ENCODE measurements around the gene PLEKHG5. TPM values are rescaled to one million over a fixed set of nuclear protein-coding genes. Genes with fewer than 3 reads are reported as not detected.

The PLEKHG5 gene
- total RNA-seq, 1 donor from 2014 or later = 34.9 TPM

DNA sequence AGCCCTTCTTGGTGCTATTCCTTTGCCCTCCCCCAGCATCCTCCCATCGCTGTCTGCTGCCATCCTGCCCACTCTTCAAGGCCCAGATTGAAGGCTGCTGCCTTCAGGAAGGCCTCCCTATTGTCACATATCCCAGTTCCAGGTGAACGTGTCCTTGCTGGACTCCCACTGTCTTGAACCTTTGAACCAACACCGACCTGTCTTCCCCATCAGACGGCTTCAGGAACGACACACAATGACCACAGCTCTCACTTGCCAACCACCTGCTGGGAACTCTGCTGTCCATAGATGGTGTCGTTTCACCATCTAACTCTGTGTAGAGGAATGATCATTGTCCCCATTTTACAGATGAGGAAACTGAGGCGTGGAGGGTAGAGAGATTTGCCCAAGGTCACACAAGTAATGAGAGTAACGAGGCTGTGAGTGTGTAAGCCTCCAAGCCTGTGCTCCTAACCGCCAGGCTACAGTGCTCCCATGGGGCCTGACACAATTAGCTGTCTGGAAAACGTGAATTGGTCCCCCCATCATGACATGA lies 9.9 kb upstream of the PLEKHG5 start:
- Mint-ChIP-seq H3K27ac (ENCODE audit: unreplicated experiment) (peak overlapping the region; percentile 92), H3K27me3 (ENCODE audit: unreplicated experiment) (no peaks in the 10 kb centered on the region), H3K36me3 (ENCODE audit: unreplicated experiment) (no peaks in the 10 kb centered on the region), H3K4me3 (ENCODE audit: unreplicated experiment) (no peak overlapping the region), H3K4me1 (ENCODE audit: unreplicated experiment) (peaks cover 59% of the 10 kb centered on the region), H3K9me3 (ENCODE audit: unreplicated experiment) (no peaks in the 10 kb centered on the region)
- no peak for DNase-seq (ENCODE audit: extremely low spot score, unreplicated experiment)
- TF ChIP-seq, protein P1, sequence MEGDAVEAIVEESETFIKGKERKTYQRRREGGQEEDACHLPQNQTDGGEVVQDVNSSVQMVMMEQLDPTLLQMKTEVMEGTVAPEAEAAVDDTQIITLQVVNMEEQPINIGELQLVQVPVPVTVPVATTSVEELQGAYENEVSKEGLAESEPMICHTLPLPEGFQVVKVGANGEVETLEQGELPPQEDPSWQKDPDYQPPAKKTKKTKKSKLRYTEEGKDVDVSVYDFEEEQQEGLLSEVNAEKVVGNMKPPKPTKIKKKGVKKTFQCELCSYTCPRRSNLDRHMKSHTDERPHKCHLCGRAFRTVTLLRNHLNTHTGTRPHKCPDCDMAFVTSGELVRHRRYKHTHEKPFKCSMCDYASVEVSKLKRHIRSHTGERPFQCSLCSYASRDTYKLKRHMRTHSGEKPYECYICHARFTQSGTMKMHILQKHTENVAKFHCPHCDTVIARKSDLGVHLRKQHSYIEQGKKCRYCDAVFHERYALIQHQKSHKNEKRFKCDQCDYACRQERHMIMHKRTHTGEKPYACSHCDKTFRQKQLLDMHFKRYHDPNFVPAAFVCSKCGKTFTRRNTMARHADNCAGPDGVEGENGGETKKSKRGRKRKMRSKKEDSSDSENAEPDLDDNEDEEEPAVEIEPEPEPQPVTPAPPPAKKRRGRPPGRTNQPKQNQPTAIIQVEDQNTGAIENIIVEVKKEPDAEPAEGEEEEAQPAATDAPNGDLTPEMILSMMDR (IDR thresholded peaks at IDR 0.05) = no peak

DNA sequence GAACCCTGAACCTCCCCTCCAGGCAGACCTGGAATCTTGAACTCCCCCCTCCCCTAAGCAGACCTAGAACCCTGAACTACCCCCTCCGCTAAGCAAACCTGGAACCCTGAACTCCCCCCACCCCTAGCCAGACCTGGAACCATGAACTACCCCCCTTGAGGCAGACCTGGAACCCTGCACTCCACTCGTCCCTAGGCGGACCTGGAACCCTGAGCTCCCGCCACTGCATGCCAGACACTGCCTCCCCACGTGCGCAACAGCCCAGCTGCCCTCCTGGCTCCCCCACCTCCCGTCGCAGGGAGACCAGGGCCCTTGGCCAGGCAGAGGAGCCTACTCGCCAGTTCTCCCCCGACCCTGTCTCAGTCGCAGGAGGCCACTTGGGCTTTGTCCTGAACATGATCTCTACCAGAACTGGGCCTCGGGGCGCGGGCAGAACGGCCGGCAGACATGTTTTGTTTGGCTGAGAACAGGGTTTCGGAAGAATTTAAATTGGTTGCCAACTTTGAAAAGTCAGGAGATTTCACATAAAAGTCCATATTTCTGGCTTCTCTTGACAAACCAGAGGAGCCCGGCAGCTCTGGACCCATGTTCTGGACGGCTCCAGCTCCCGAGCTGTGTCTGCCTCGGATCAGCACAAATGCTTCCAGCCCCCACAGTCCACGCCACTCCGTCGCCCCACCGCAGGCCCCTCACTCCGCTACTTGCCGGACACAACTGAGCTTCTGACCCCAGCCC lies 9.2 kb upstream of the PLEKHG5 start:
- no peaks in the 10 kb centered on the region for H3K36me3 Mint-ChIP-seq (ENCODE audit: unreplicated experiment)
- no peak for DNase-seq (ENCODE audit: extremely low spot score, unreplicated experiment)
- no peaks in the 10 kb centered on the region for H3K27me3 Mint-ChIP-seq (ENCODE audit: unreplicated experiment)
- H3K4me1 Mint-ChIP-seq (ENCODE audit: unreplicated experiment) = peaks cover 64% of the 10 kb centered on the region
- peak overlapping the region; percentile 92 for H3K27ac Mint-ChIP-seq (ENCODE audit: unreplicated experiment)
- TF ChIP-seq, protein P1 (IDR thresholded peaks at IDR 0.05) = no peak
- no peaks in the 10 kb centered on the region for H3K9me3 Mint-ChIP-seq (ENCODE audit: unreplicated experiment)
- H3K4me3 Mint-ChIP-seq (ENCODE audit: unreplicated experiment) = no peak overlapping the region

DNA sequence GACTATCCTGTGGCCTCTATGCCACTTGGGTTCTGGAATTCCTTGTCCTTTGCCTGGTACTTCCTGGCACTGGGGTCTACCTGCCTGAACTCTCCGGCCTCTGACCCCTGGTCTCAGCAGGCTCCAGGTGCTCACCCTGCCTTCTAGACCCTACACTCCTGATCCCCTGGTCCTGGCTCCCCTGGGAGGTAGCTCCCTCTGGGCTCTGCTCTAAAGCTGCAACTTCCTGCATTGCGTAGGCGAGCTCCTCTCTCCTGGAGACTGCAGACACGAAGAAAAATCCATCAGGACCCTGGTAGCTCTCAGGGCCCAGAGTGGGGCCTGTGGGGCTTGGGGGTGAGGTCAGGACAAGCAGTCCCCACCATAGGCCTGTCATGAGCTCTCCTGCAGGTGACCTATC lies 7.8 kb upstream of the PLEKHG5 start:
- TF ChIP-seq, protein P1 (IDR thresholded peaks at IDR 0.05) = no peak
- no peaks in the 10 kb centered on the region for H3K36me3 Mint-ChIP-seq (ENCODE audit: unreplicated experiment)
- H3K4me3 Mint-ChIP-seq (ENCODE audit: unreplicated experiment) = no peak overlapping the region
- DNase-seq (ENCODE audit: extremely low spot score, unreplicated experiment) = no peak
- H3K4me1 Mint-ChIP-seq (ENCODE audit: unreplicated experiment) = peaks cover 63% of the 10 kb centered on the region
- no peaks in the 10 kb centered on the region for H3K9me3 Mint-ChIP-seq (ENCODE audit: unreplicated experiment)
- H3K27me3 Mint-ChIP-seq (ENCODE audit: unreplicated experiment) = no peaks in the 10 kb centered on the region
- peak overlapping the region; percentile 62 for H3K27ac Mint-ChIP-seq (ENCODE audit: unreplicated experiment)

DNA sequence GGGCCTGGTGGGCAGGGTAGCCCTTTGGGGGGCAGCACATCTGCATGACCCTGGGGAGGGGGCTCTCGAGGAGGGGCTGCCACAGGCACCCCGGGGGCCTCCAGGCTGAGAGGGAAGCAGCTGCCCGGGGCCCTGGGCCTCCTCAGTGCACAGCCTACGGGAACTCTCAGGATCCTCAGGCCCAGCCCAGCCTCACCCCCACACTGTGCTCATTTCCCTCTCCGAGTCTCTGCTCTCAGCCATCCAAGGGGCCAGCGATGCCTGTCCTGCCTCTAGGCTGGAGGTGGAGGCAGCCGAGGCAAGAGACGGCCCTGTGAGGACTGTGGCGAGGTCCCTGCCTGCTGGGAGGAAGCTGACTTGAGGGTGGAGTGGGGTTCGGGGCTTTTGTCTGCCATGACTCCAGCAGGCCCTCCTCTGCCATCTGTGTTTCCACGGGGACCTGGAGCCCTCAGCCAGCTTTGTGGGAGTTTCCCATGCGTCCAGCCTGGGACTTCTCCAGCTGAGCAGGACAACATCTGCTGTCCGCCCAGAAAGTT lies 7.2 kb upstream of the PLEKHG5 start:
- Mint-ChIP-seq H3K27ac (ENCODE audit: unreplicated experiment) (peak overlapping the region; percentile 62), H3K36me3 (ENCODE audit: unreplicated experiment) (no peaks in the 10 kb centered on the region), H3K9me3 (ENCODE audit: unreplicated experiment) (no peaks in the 10 kb centered on the region), H3K4me3 (ENCODE audit: unreplicated experiment) (no peak overlapping the region), H3K4me1 (ENCODE audit: unreplicated experiment) (peaks cover 63% of the 10 kb centered on the region), H3K27me3 (ENCODE audit: unreplicated experiment) (no peaks in the 10 kb centered on the region)
- TF ChIP-seq, protein P1 (IDR thresholded peaks at IDR 0.05) = no peak
- no peak for DNase-seq (ENCODE audit: extremely low spot score, unreplicated experiment)

DNA sequence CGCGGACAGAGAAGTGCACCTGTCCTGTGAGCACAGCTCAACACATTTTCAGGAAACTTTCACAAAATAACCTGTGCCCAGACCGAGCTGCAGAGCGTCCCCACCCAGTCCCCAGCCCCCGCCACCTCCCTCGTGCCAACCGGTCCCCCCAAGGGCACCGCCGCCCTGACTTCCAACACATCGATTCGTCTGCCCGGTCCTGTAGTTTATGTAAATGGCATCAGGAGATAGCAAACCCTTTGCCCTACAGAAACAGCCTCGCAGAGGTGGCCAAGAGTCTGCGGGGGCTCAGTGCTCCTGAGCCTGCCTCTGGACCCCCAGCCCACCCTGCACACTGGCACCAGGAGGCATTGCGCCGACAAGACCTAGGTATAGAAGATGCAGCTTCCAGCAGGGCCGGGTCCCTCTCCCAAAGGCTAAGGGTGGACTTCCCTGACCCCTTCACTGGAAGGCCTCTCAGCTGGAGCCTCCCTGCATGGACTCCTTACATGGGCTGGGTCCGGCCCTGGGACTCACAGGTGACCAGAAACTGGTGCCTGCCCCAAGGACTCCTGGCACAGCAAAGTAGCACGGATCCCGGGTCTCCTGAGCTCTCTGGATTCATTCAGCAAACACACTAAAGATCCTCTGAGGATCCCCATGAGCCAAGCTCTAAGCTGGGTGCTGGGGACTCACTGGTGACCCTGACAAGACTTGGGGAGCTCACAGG lies 6.6 kb upstream of the PLEKHG5 start:
- Mint-ChIP-seq H3K4me3 (ENCODE audit: unreplicated experiment) (peak overlapping the region; percentile 71), H3K27me3 (ENCODE audit: unreplicated experiment) (no peaks in the 10 kb centered on the region), H3K4me1 (ENCODE audit: unreplicated experiment) (peaks cover 67% of the 10 kb centered on the region), H3K36me3 (ENCODE audit: unreplicated experiment) (no peaks in the 10 kb centered on the region), H3K27ac (ENCODE audit: unreplicated experiment) (peak overlapping the region; percentile 50), H3K9me3 (ENCODE audit: unreplicated experiment) (no peaks in the 10 kb centered on the region)
- DNase-seq (ENCODE audit: extremely low spot score, unreplicated experiment) = no peak
- TF ChIP-seq, protein P1 (IDR thresholded peaks at IDR 0.05) = no peak
